Thyroid gland (tissue), 4 donors: Measurements from ENCODE around the gene PKP4.

Experiments
- CTCF ChIP-seq, 6 experiments: fragments of 200-600 bp in 3 of 6; fragments of 450-650 bp in 3 of 6; sonication (generic) in 3 of 6; IDR thresholded peaks; one replicate each; pipeline ENCODE4 v1.5.1; 2016 to 2019; ENCODE audit warnings: antibody characterized with exemption in 6 of 6, mild to moderate bottlenecking in 2 of 6, inconsistent platforms in 1 of 6, moderate library complexity in 1 of 6
- POLR2A ChIP-seq, 2 donors: fragments of 450-650 bp; IDR thresholded peaks; one replicate each; pipeline ENCODE4 v1.6.1; 2017; ENCODE audit warnings: antibody characterized with exemption in 2 of 2, mild to moderate bottlenecking in 2 of 2, moderate library complexity in 1 of 2

DNA sequence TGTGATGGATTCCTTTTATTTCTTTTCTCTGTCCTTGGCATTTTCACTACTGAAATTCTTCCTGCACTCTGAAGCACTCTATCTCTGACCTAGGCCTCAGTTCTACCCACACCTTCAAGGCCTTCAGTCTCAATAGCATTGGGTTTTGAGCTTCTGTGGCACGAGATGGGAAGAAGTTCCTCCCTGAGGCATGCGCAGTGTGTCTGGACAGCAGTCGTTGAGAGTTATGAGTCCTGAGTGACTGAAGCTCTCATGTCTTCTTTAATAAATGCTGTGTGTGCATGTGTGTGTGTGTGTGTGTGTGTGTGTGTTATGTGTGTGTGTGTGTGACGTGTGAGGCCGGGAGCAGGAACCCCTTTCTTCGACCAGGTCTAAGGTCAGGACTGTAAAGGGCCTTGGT lies 242.6 kb downstream of the PKP4 start:
- TF ChIP-seq CTCF (IDR thresholded peaks at IDR 0.05) (no peak), POLR2A (IDR thresholded peaks at IDR 0.05) (no peak)
